Ascending aorta (tissue), 2 donors: ENCODE data around the gene TPT1. TPM values are rescaled to one million over a fixed set of nuclear protein-coding genes. Genes with fewer than 3 reads are reported as not detected.
A peak's percentile ranks its signal among the peaks of the same experiment; 100 is the strongest.
"Not testable (repeated sequence)": the region's sequence is repeated elsewhere in the genome, so short reads cannot be mapped to it uniquely, and the experiment has no call there.

Source experiments
- DNase-seq, 2 donors: peaks; one replicate each; pipeline ENCODE4 v3.0.0-alpha.2; 2019; ENCODE audit warnings: low spot score in 2 of 2
- H3K27ac ChIP-seq, 2 donors: fragments of 200-600 bp; sonication (generic); one replicate each; pipeline ENCODE4 v1.5.1; 2016 to 2017; ENCODE audit warnings: mild to moderate bottlenecking in 1 of 2
- H3K27me3 ChIP-seq: fragments of 200-600 bp; sonication (generic); one replicate; pipeline ENCODE4 v1.5.1; 2017
- H3K36me3 ChIP-seq, 2 donors: fragments of 200-600 bp; sonication (generic); one replicate each; pipeline ENCODE4 v1.5.1; 2016
- H3K4me1 ChIP-seq, 2 donors: fragments of 200-600 bp; sonication (generic); one replicate each; pipeline ENCODE4 v1.5.1; 2016 to 2017; ENCODE audit warnings: mild to moderate bottlenecking in 1 of 2
- H3K4me3 ChIP-seq, 2 donors: fragments of 200-600 bp; sonication (generic); one replicate each; pipeline ENCODE4 v1.5.1; 2016 to 2017; ENCODE audit warnings: mild to moderate bottlenecking in 1 of 2
- H3K9me3 ChIP-seq, 2 donors: fragments of 200-600 bp; sonication (generic); one replicate each; pipeline ENCODE4 v1.5.1; 2016
- CTCF ChIP-seq, 3 experiments: fragments of 200-600 bp in 2 of 3; fragments of 450-650 bp in 1 of 3; sonication (generic) in 2 of 3; IDR thresholded peaks; one replicate each; pipeline ENCODE4 v1.5.1; 2016 to 2019; ENCODE audit warnings: antibody characterized with exemption in 3 of 3, mild to moderate bottlenecking in 1 of 3, moderate library complexity in 1 of 3
- intact Hi-C: fragments of 100-400 bp; cut with DNase I; formaldehyde crosslinking; loops from one replicate; pipeline ENCODE4 v1.15.1; 2023
- total RNA-seq: library from RNA; depleted of rRNA; stranded (reverse); fragments of >200 nt; gene quantifications from one replicate; pipeline ENCODE4 v1.1.0, GENCODE V29; 2016

Gene TPT1
- total RNA-seq, 1 donor from 2014 or later, result 2,079 TPM

DNA sequence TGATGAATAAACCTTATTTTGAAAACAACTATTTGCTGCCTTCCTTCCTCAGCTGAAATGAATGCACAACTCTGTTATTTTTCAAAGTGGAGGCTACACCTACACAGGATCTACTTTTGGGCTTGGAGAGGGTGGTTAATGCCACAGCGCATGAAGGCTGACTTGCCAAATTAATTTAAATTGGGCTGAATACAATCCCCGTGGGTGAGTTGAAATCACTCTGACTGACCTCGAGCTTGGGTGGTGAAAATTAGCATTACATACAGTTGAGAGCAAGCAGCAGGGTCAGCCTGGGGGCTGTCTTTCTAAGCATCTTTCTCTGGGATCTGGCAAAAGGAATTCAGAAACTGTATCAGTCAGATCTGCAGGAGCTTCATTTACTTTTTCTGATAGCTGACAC, 38.5 kb downstream of the TPT1 start:
- no peak for TF ChIP-seq CTCF (IDR thresholded peaks at IDR 0.05)
- no peak for DNase-seq
- Histone ChIP-seq H3K27ac (no peak overlapping the region), H3K27me3 (no peaks in the 10 kb centered on the region), H3K4me3 (no peak overlapping the region), H3K36me3 (no peaks in the 10 kb centered on the region), H3K4me1 (no peaks in the 10 kb centered on the region), H3K9me3 (no peaks in the 10 kb centered on the region)
- intact Hi-C loops, result no loop called here

GRCh38 chr13:45301263-45301662, 39.7 kb downstream of the TPT1 start:
- H3K27ac ChIP-seq, result no peak overlapping the region
- H3K4me3 ChIP-seq, result no peak overlapping the region
- DNase-seq, result no peak
- no peaks in the 10 kb centered on the region for H3K9me3 ChIP-seq
- no peak for TF ChIP-seq CTCF (IDR thresholded peaks at IDR 0.05)
- no peaks in the 10 kb centered on the region for H3K4me1 ChIP-seq
- intact Hi-C loops, result no loop called here
- H3K36me3 ChIP-seq, result no peaks in the 10 kb centered on the region
- H3K27me3 ChIP-seq, result no peaks in the 10 kb centered on the region

- no peak overlapping the region for H3K27ac ChIP-seq
- no peak for TF ChIP-seq CTCF (IDR thresholded peaks at IDR 0.05)
- no peak for DNase-seq
- H3K27me3 ChIP-seq, result no peaks in the 10 kb centered on the region
- no peaks in the 10 kb centered on the region for H3K9me3 ChIP-seq
- intact Hi-C loops, result no loop called here
- H3K36me3 ChIP-seq, result no peaks in the 10 kb centered on the region
- no peak overlapping the region for H3K4me3 ChIP-seq
- no peaks in the 10 kb centered on the region for H3K4me1 ChIP-seq
These were observed 40.6 kb downstream of the TPT1 start for GRCh38 chr13:45300190-45300985.

DNA sequence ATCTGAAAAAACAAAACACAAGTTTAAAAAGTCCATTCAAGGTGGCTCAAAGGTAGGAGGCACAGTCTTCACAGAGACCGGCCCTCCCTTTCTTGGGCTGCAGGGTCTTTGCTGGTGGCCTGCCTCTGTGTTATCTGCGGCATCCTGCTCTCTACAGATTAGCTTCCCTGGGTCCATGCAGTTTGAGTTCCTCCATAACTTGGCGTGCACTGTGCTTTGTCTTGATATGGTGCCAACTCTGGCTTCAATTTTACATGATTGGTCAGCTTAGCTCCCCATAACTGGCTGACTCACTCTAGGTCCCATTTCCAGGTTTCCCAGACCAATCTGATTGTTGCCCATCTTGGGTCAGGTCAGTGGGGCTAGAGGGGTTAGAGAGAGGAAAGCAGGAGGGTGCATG, 41.8 kb downstream of the TPT1 start:
- intact Hi-C loops, result no loop called here
- no peaks in the 10 kb centered on the region for H3K9me3 ChIP-seq
- H3K4me3 ChIP-seq, result no peak overlapping the region
- TF ChIP-seq CTCF (IDR thresholded peaks at IDR 0.05), result no peak
- H3K27me3 ChIP-seq, result no peaks in the 10 kb centered on the region
- peak in 1 of 2 donors; percentile 52 for DNase-seq
- no peaks in the 10 kb centered on the region for H3K36me3 ChIP-seq
- H3K4me1 ChIP-seq, result no peaks in the 10 kb centered on the region
- H3K27ac ChIP-seq, result no peak overlapping the region

DNA sequence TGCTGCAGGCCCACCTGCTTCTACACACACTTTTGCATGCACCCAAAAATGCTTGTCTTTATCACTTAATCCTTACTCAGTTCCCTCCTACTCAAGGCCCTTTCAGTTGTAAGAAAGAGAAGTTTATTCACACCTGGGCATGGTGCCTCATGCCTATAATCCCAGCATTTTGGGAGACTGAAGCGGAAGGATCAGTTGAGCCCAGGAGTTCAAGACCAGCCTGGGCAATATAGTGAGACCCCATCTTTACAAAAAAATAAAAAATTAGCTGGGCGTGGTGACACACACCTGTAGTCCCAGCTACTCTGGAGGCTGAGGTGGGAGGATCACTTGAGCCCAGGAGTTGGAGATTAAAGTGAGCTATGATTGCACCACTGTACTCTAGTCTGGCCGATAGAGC, 42.4 kb downstream of the TPT1 start:
- DNase-seq, H3K4me3 ChIP-seq, H3K9me3 ChIP-seq, H3K27me3 ChIP-seq, H3K27ac ChIP-seq, H3K36me3 ChIP-seq, intact Hi-C loops, H3K4me1 ChIP-seq: not testable (repeated sequence)

- DNase-seq, result no peak
- TF ChIP-seq CTCF (IDR thresholded peaks at IDR 0.05), result no peak
- H3K27ac ChIP-seq, result no peak overlapping the region
- H3K4me1 ChIP-seq, result no peaks in the 10 kb centered on the region
- no peaks in the 10 kb centered on the region for H3K27me3 ChIP-seq
- intact Hi-C loops, result no loop called here
- H3K4me3 ChIP-seq, result no peak overlapping the region
- H3K36me3 ChIP-seq, result no peaks in the 10 kb centered on the region
- H3K9me3 ChIP-seq, result no peaks in the 10 kb centered on the region
These were observed 42.8 kb downstream of the TPT1 start for GRCh38 chr13:45298206-45298505.
